ENCODE data around the gene REPS2.

The REPS2 gene

DNA sequence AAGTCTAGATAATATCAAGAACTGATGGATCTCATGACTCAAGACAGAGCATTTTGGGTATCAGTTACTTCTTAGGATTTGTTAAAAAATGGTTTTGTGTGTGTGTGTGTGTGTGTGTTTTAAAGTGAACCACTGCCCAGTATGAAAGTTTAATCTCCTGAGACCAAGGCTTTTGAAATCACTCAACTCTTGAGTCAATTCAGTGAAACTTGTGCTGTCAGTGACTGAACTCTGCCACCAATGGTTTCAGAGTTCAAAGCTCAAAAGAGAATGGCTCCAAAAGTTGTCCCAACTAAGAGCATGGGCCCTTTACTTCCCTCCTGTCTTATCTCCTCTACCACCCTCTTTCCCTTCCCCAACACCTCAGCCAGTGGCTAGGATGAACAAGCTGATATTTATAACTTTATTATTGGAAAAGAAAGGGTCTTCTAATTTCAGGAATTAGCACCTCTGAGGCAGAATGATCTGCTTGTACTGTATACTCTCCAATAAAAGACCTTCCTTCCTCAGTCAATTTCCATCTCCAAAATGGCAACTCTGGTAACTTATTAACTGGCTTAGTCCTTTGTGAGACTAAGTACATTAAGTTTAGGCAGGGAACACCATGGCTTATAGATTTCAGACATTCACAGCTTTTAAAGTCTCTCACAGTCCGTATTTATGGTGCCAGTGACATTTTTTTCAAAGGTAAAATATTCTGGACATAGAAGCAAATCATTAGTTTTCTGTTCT, 152.2 kb downstream of the REPS2 start:
- H3K4me1 ChIP-seq (ENCODE audit: control insufficient read depth, low read length): no peaks in the 10 kb centered on the region
- H3K36me3 ChIP-seq (ENCODE audit: control insufficient read depth, low read length): no peaks in the 10 kb centered on the region
- no peaks in the 10 kb centered on the region for H3K9me3 ChIP-seq (ENCODE audit: control insufficient read depth, insufficient read depth, low read length)
- H3K27me3 ChIP-seq (ENCODE audit: control insufficient read depth, low read length): no peaks in the 10 kb centered on the region
- no peak overlapping the region for H3K27ac ChIP-seq (ENCODE audit: low read depth, low read length)
- H3K9me2 ChIP-seq (replicated peaks; ENCODE audit: control insufficient read depth, low read length): no peaks in the 10 kb centered on the region
- TF ChIP-seq, protein P1, sequence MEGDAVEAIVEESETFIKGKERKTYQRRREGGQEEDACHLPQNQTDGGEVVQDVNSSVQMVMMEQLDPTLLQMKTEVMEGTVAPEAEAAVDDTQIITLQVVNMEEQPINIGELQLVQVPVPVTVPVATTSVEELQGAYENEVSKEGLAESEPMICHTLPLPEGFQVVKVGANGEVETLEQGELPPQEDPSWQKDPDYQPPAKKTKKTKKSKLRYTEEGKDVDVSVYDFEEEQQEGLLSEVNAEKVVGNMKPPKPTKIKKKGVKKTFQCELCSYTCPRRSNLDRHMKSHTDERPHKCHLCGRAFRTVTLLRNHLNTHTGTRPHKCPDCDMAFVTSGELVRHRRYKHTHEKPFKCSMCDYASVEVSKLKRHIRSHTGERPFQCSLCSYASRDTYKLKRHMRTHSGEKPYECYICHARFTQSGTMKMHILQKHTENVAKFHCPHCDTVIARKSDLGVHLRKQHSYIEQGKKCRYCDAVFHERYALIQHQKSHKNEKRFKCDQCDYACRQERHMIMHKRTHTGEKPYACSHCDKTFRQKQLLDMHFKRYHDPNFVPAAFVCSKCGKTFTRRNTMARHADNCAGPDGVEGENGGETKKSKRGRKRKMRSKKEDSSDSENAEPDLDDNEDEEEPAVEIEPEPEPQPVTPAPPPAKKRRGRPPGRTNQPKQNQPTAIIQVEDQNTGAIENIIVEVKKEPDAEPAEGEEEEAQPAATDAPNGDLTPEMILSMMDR (IDR thresholded peaks at IDR 0.05; ENCODE audit: low read depth, low read length, poor library complexity, severe bottlenecking): no peak
- TF ChIP-seq EZH2phosphoT487 (IDR thresholded peaks at IDR 0.05; ENCODE audit: borderline replicate concordance, low read length): no peak
- H3K79me2 ChIP-seq (ENCODE audit: control insufficient read depth, low read length): no peaks in the 10 kb centered on the region
- H3K4me3 ChIP-seq (ENCODE audit: low read length): no peak overlapping the region
- no peaks in the 10 kb centered on the region for H3F3A ChIP-seq (ENCODE audit: control insufficient read depth, insufficient read depth)
- H4K20me1 ChIP-seq (ENCODE audit: control insufficient read depth, insufficient read depth, low read depth, low read length): no peaks in the 10 kb centered on the region
- H3K4me2 ChIP-seq (ENCODE audit: low read length): no peak overlapping the region

DNA sequence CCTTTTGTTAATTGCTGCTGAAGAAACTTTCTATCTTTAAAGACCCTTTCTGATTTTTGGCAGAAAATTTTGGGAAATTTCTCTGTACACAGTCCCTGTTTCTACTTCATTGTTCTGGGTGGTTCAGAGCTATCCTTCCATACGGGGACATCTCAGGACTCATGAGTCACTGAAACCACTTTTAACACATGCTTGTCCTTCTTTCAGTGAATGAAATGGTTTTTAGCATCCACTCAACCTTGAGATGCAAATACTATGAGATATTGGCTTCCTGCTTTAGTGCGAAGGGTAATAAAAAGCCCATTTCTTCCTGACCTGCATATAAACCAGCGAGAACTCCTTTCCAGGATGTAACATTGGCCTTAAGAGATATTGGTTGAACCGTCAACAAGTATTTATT, 158.0 kb downstream of the REPS2 start:
- no peaks in the 10 kb centered on the region for H3K79me2 ChIP-seq (ENCODE audit: control insufficient read depth, low read length)
- H3F3A ChIP-seq (ENCODE audit: control insufficient read depth, insufficient read depth): no peaks in the 10 kb centered on the region
- H3K27me3 ChIP-seq (ENCODE audit: control insufficient read depth, low read length): no peaks in the 10 kb centered on the region
- no peak overlapping the region for H3K27ac ChIP-seq (ENCODE audit: low read depth, low read length)
- no peaks in the 10 kb centered on the region for H3K36me3 ChIP-seq (ENCODE audit: control insufficient read depth, low read length)
- no peaks in the 10 kb centered on the region for H4K20me1 ChIP-seq (ENCODE audit: control insufficient read depth, insufficient read depth, low read depth, low read length)
- no peaks in the 10 kb centered on the region for H3K9me3 ChIP-seq (ENCODE audit: control insufficient read depth, insufficient read depth, low read length)
- no peak overlapping the region for H3K4me3 ChIP-seq (ENCODE audit: low read length)
- no peak overlapping the region for H3K4me2 ChIP-seq (ENCODE audit: low read length)
- no peak for TF ChIP-seq EZH2phosphoT487 (IDR thresholded peaks at IDR 0.05; ENCODE audit: borderline replicate concordance, low read length)
- TF ChIP-seq, protein P1 (IDR thresholded peaks at IDR 0.05; ENCODE audit: low read depth, low read length, poor library complexity, severe bottlenecking): no peak
- no peaks in the 10 kb centered on the region for H3K9me2 ChIP-seq (replicated peaks; ENCODE audit: control insufficient read depth, low read length)
- peaks cover 7% of the 10 kb centered on the region for H3K4me1 ChIP-seq (ENCODE audit: control insufficient read depth, low read length)

DNA sequence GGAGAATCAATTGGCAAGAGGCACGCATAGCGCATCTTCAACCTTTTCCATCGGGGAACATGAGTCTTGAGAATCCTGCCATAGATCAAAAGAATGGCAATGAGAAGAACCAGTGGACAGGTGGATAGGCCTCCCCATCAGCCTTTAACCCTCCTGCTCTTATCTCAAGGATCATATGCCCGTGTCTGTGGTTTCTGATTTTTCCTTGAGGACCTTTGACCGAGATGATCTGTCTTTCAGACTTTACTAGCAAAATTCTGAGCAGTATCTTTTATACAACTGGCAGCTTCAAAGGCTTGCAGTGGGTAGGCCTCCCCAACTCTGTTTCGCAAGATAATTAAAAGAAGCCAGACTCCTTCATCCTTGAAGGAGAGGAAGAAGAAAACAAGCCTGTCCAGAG, 174.4 kb downstream of the REPS2 start:
- Histone ChIP-seq H3K9me2 (replicated peaks; ENCODE audit: control insufficient read depth, low read length) (no peaks in the 10 kb centered on the region), H4K20me1 (ENCODE audit: control insufficient read depth, insufficient read depth, low read depth, low read length) (no peaks in the 10 kb centered on the region), H3K27me3 (ENCODE audit: control insufficient read depth, low read length) (no peaks in the 10 kb centered on the region), H3F3A (ENCODE audit: control insufficient read depth, insufficient read depth) (no peaks in the 10 kb centered on the region), H3K27ac (ENCODE audit: low read depth, low read length) (no peak overlapping the region), H3K79me2 (ENCODE audit: control insufficient read depth, low read length) (no peaks in the 10 kb centered on the region), H3K4me1 (ENCODE audit: control insufficient read depth, low read length) (no peaks in the 10 kb centered on the region), H3K9me3 (ENCODE audit: control insufficient read depth, insufficient read depth, low read length) (no peaks in the 10 kb centered on the region), H3K36me3 (ENCODE audit: control insufficient read depth, low read length) (no peaks in the 10 kb centered on the region), H3K4me3 (ENCODE audit: low read length) (no peak overlapping the region), H3K4me2 (ENCODE audit: low read length) (no peak overlapping the region)
- TF ChIP-seq, protein P1 (IDR thresholded peaks at IDR 0.05; ENCODE audit: low read depth, low read length, poor library complexity, severe bottlenecking): no peak
- TF ChIP-seq EZH2phosphoT487 (IDR thresholded peaks at IDR 0.05; ENCODE audit: borderline replicate concordance, low read length): no peak

All from DOHH2 (cell line).